Measurements from ENCODE around the gene LRMDA. TPM values are rescaled to one million over a fixed set of nuclear protein-coding genes. Genes with fewer than 3 reads are reported as not detected.

The LRMDA gene
- total and polyA plus RNA-seq, 2 donors (not counting 1 experiment from before 2014, with no cell fraction given) = 0.12 TPM; not detected in 1

DNA sequence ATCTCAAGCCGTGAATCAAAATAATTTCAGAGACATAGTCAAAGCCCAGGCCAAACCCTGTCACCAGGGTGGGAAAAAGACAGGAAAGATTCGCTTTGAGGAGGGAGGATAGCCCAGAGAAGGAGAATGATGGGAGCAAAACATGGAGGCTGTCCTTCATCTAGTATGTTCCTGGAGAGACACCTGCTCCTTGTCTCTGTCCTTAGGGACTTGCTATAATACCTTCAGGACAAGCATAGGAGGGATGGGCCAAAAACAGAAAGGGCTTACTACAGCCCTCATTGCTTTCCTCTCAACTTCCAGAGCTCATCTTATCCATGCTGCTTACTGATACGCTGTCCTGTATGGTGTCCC is 593.7 kb downstream of the LRMDA start:
- CTCF ChIA-PET = interaction anchor here (1.8 kb wide), 1 partner anchor 11 kb away, joined by 5 read pairs; no protein-coding TSS in a partner anchor
- no peak overlapping the region for H2AFZ ChIP-seq (ENCODE audit: insufficient read depth, low read depth, low read length, poor library complexity, severe bottlenecking)
- POLR2A ChIA-PET = no interaction called here
- H3K4me1 ChIP-seq (ENCODE audit: control insufficient read depth in 2 of 2, insufficient read depth in 2 of 2, low read length in 2 of 2) = no peaks in the 10 kb centered on the region
- Mint-ChIP-seq H3K27me3 (no peaks in the 10 kb centered on the region), H3K9me3 (ENCODE audit: insufficient read depth) (no peaks in the 10 kb centered on the region), H3K27ac (no peak overlapping the region), H3K4me3 (no peak overlapping the region), H3K4me1 (no peaks in the 10 kb centered on the region)
- intact Hi-C loops (cut with micrococcal nuclease) = no loop called here
- ATAC-seq (ENCODE audit: low read depth) = no peak
- H3K4me3 ChIP-seq (ENCODE audit: control extremely low read depth in 1 of 5, extremely low read depth in 1 of 5, insufficient read depth in 1 of 5, low read depth in 2 of 5, low read length in 4 of 5) = no peak overlapping the region
- no peak overlapping the region for H3K9ac ChIP-seq (ENCODE audit: low read length)
- TF ChIP-seq, protein P1, sequence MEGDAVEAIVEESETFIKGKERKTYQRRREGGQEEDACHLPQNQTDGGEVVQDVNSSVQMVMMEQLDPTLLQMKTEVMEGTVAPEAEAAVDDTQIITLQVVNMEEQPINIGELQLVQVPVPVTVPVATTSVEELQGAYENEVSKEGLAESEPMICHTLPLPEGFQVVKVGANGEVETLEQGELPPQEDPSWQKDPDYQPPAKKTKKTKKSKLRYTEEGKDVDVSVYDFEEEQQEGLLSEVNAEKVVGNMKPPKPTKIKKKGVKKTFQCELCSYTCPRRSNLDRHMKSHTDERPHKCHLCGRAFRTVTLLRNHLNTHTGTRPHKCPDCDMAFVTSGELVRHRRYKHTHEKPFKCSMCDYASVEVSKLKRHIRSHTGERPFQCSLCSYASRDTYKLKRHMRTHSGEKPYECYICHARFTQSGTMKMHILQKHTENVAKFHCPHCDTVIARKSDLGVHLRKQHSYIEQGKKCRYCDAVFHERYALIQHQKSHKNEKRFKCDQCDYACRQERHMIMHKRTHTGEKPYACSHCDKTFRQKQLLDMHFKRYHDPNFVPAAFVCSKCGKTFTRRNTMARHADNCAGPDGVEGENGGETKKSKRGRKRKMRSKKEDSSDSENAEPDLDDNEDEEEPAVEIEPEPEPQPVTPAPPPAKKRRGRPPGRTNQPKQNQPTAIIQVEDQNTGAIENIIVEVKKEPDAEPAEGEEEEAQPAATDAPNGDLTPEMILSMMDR (IDR thresholded peaks at IDR 0.05) = no peak
- TF ChIP-seq EZH2 (IDR thresholded peaks at IDR 0.05; ENCODE audit: borderline replicate concordance, insufficient read depth, low read depth, low read length, poor library complexity, severe bottlenecking) = no peak
- H3K27ac ChIP-seq (ENCODE audit: low read length in 2 of 2) = no peak overlapping the region
- no peaks in the 10 kb centered on the region for H4K20me1 ChIP-seq (ENCODE audit: control insufficient read depth, insufficient read depth, low read length, poor library complexity, severe bottlenecking)
- 88% methylated on average over 3 of the region's 3 CpGs for WGBS (ENCODE audit: insufficient coverage)
- no peaks in the 10 kb centered on the region for H3K79me2 ChIP-seq (ENCODE audit: control insufficient read depth, insufficient read depth, low read length)
- H3K9me3 ChIP-seq (ENCODE audit: control extremely low read depth in 1 of 3, control insufficient read depth in 2 of 3, insufficient read depth in 1 of 3, low read length in 2 of 3) = no peaks in the 10 kb centered on the region
- no peaks in the 10 kb centered on the region for H3K36me3 ChIP-seq (replicated peaks in 1 of 2; ENCODE audit: control extremely low read depth in 1 of 2, control insufficient read depth in 1 of 2, extremely low read depth in 1 of 2, insufficient read depth in 2 of 2, low read length in 1 of 2)
- DNase-seq = no peak
- H3K27me3 ChIP-seq (replicated peaks in 1 of 4; ENCODE audit: control extremely low read depth in 1 of 4, control insufficient read depth in 3 of 4, insufficient read depth in 4 of 4, low read length in 3 of 4) = no peaks in the 10 kb centered on the region
- H3K4me2 ChIP-seq (replicated peaks; ENCODE audit: low read depth, low read length, poor library complexity, severe bottlenecking) = no peak overlapping the region

DNA sequence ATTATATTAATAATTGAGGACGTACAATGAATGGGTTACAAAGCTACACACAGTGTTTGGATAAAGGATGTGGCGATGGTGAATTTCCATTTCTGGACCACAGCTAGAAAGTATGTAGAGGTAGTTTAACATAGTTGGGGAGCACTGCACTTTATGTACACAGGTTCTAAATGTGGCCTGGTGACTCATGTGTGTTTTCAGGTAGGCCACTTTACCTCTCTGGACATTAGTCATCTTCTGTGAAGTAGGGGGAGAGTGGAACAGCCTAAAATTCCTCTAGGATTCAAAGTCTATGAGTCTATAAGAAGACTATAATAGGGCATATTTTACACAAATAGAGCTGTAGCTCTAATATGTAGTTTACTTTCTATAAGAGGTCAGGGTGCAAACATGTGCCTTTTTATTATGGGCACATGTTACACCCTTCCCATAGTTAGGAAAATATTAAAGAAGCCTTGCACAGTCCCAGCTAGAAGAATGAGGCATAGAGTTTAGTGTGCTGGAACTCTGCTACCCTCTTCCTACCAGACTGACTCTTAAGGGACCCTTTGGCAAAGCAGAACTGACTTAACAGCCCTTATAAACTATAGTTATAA is 594.9 kb downstream of the LRMDA start:
- H3K4me3 ChIP-seq (ENCODE audit: control extremely low read depth in 1 of 5, extremely low read depth in 1 of 5, insufficient read depth in 1 of 5, low read depth in 2 of 5, low read length in 4 of 5) = no peak overlapping the region
- 89% methylated on average over 2 of the region's 2 CpGs for WGBS (ENCODE audit: insufficient coverage)
- intact Hi-C loops (cut with micrococcal nuclease) = no loop called here
- H3K79me2 ChIP-seq (ENCODE audit: control insufficient read depth, insufficient read depth, low read length) = no peaks in the 10 kb centered on the region
- no peaks in the 10 kb centered on the region for H3K27me3 ChIP-seq (replicated peaks in 1 of 4; ENCODE audit: control extremely low read depth in 1 of 4, control insufficient read depth in 3 of 4, insufficient read depth in 4 of 4, low read length in 3 of 4)
- H3K36me3 ChIP-seq (replicated peaks in 1 of 2; ENCODE audit: control extremely low read depth in 1 of 2, control insufficient read depth in 1 of 2, extremely low read depth in 1 of 2, insufficient read depth in 2 of 2, low read length in 1 of 2) = no peaks in the 10 kb centered on the region
- TF ChIP-seq, protein P1 (IDR thresholded peaks at IDR 0.05) = no peak
- TF ChIP-seq EZH2 (IDR thresholded peaks at IDR 0.05; ENCODE audit: borderline replicate concordance, insufficient read depth, low read depth, low read length, poor library complexity, severe bottlenecking) = no peak
- no peak overlapping the region for H3K9ac ChIP-seq (ENCODE audit: low read length)
- no peak for ATAC-seq (ENCODE audit: low read depth)
- no peaks in the 10 kb centered on the region for H3K9me3 ChIP-seq (ENCODE audit: control extremely low read depth in 1 of 3, control insufficient read depth in 2 of 3, insufficient read depth in 1 of 3, low read length in 2 of 3)
- ChIA-PET CTCF (no interaction called here), POLR2A (no interaction called here)
- H3K4me3 Mint-ChIP-seq = no peak overlapping the region
- H3K27me3 Mint-ChIP-seq = no peaks in the 10 kb centered on the region
- H3K9me3 Mint-ChIP-seq (ENCODE audit: insufficient read depth) = no peaks in the 10 kb centered on the region
- H3K4me2 ChIP-seq (replicated peaks; ENCODE audit: low read depth, low read length, poor library complexity, severe bottlenecking) = no peak overlapping the region
- no peaks in the 10 kb centered on the region for H4K20me1 ChIP-seq (ENCODE audit: control insufficient read depth, insufficient read depth, low read length, poor library complexity, severe bottlenecking)
- H3K27ac ChIP-seq (ENCODE audit: low read length in 2 of 2) = no peak overlapping the region
- H2AFZ ChIP-seq (ENCODE audit: insufficient read depth, low read depth, low read length, poor library complexity, severe bottlenecking) = no peak overlapping the region
- no peaks in the 10 kb centered on the region for H3K4me1 Mint-ChIP-seq
- no peak for DNase-seq
- H3K27ac Mint-ChIP-seq = no peak overlapping the region
- H3K4me1 ChIP-seq (ENCODE audit: control insufficient read depth in 2 of 2, insufficient read depth in 2 of 2, low read length in 2 of 2) = no peaks in the 10 kb centered on the region
